Measurements from ENCODE around the gene ACAA1.

The ACAA1 gene

GRCh38 chr3:38136777-38137614 is at the start of gene ACAA1:
Gene ACAA1 (minus strand): TSS chr3:38137127. CDS start chr3:38137035, 92 bp downstream.
- in situ Hi-C loops (cut with HindIII; ENCODE audit: low pct_unique_long_range_greater_than_20kb, low sequenced_read_pairs), result no loop called here
- TF ChIP-seq JUND (IDR thresholded peaks at IDR 0.05; ENCODE audit: low read depth), result no peak
- DNase-seq (ENCODE audit: low read depth in 1 of 2, low spot score in 1 of 2), result peak; percentile 96 to 99

- TF ChIP-seq JUND (IDR thresholded peaks at IDR 0.05; ENCODE audit: low read depth), result no peak
- in situ Hi-C loops (cut with HindIII; ENCODE audit: low pct_unique_long_range_greater_than_20kb, low sequenced_read_pairs), result no loop called here
Observed at GRCh38 chr3:38177181-38177580, 40.3 kb upstream of the ACAA1 start.

GRCh38 chr3:38173834-38174418 is 37.0 kb upstream of the ACAA1 start:
- in situ Hi-C loops (cut with HindIII; ENCODE audit: low pct_unique_long_range_greater_than_20kb, low sequenced_read_pairs), result no loop called here
- TF ChIP-seq JUND (IDR thresholded peaks at IDR 0.05; ENCODE audit: low read depth), result no peak

More at GRCh38 chr3:38177181-38177580, 40.3 kb upstream of the ACAA1 start:
- no peak for DNase-seq (ENCODE audit: low read depth in 1 of 2, low spot score in 1 of 2)

GRCh38 chr3:38171622-38172021 is 34.7 kb upstream of the ACAA1 start:
- TF ChIP-seq JUND (IDR thresholded peaks at IDR 0.05; ENCODE audit: low read depth), result no peak
- in situ Hi-C loops (cut with HindIII; ENCODE audit: low pct_unique_long_range_greater_than_20kb, low sequenced_read_pairs), result no loop called here
- no peak for DNase-seq (ENCODE audit: low read depth in 1 of 2, low spot score in 1 of 2)

More at GRCh38 chr3:38173834-38174418, 37.0 kb upstream of the ACAA1 start:
- no peak for DNase-seq (ENCODE audit: low read depth in 1 of 2, low spot score in 1 of 2)

- in situ Hi-C loops (cut with HindIII; ENCODE audit: low pct_unique_long_range_greater_than_20kb, low sequenced_read_pairs), result no loop called here
- no peak for DNase-seq (ENCODE audit: low read depth in 1 of 2, low spot score in 1 of 2)
- TF ChIP-seq JUND (IDR thresholded peaks at IDR 0.05; ENCODE audit: low read depth), result no peak
Observed at GRCh38 chr3:38170722-38171121, 33.8 kb upstream of the ACAA1 start.

- no peak for DNase-seq (ENCODE audit: low read depth in 1 of 2, low spot score in 1 of 2)
- in situ Hi-C loops (cut with HindIII; ENCODE audit: low pct_unique_long_range_greater_than_20kb, low sequenced_read_pairs), result no loop called here
Observed at GRCh38 chr3:38169027-38169317, 32.0 kb upstream of the ACAA1 start.

GRCh38 chr3:38168151-38169026 is 31.5 kb upstream of the ACAA1 start:
- no peak for DNase-seq (ENCODE audit: low read depth in 1 of 2, low spot score in 1 of 2)
- TF ChIP-seq JUND (IDR thresholded peaks at IDR 0.05; ENCODE audit: low read depth), result no peak
- in situ Hi-C loops (cut with HindIII; ENCODE audit: low pct_unique_long_range_greater_than_20kb, low sequenced_read_pairs), result no loop called here

More at GRCh38 chr3:38169027-38169317, 32.0 kb upstream of the ACAA1 start:
- TF ChIP-seq JUND (IDR thresholded peaks at IDR 0.05; ENCODE audit: low read depth), result no peak

- in situ Hi-C loops (cut with HindIII; ENCODE audit: low pct_unique_long_range_greater_than_20kb, low sequenced_read_pairs), result no loop called here
- DNase-seq (ENCODE audit: low read depth in 1 of 2, low spot score in 1 of 2), result no peak
- TF ChIP-seq JUND (IDR thresholded peaks at IDR 0.05; ENCODE audit: low read depth), result no peak
Observed at GRCh38 chr3:38167591-38167990, 30.7 kb upstream of the ACAA1 start.

- no peak for TF ChIP-seq JUND (IDR thresholded peaks at IDR 0.05; ENCODE audit: low read depth)
- in situ Hi-C loops (cut with HindIII; ENCODE audit: low pct_unique_long_range_greater_than_20kb, low sequenced_read_pairs), result no loop called here
- DNase-seq (ENCODE audit: low read depth in 1 of 2, low spot score in 1 of 2), result peak; percentile 69 to 78
Observed at GRCh38 chr3:38165722-38166387, 28.9 kb upstream of the ACAA1 start.

GRCh38 chr3:38164952-38165721 is 28.2 kb upstream of the ACAA1 start, which contains the start of gene OXSR1:
Gene OXSR1 (plus strand): TSS chr3:38165537. CDS start chr3:38165877, 340 bp downstream.
- in situ Hi-C loops (cut with HindIII; ENCODE audit: low pct_unique_long_range_greater_than_20kb, low sequenced_read_pairs), result no loop called here
- TF ChIP-seq JUND (IDR thresholded peaks at IDR 0.05; ENCODE audit: low read depth), result no peak
- peak; percentile 98 to 100 for DNase-seq (ENCODE audit: low read depth in 1 of 2, low spot score in 1 of 2)

- no peak for DNase-seq (ENCODE audit: low read depth in 1 of 2, low spot score in 1 of 2)
- in situ Hi-C loops (cut with HindIII; ENCODE audit: low pct_unique_long_range_greater_than_20kb, low sequenced_read_pairs), result no loop called here
- TF ChIP-seq JUND (IDR thresholded peaks at IDR 0.05; ENCODE audit: low read depth), result no peak
Observed at GRCh38 chr3:38164643-38164951, 27.7 kb upstream of the ACAA1 start.

Measured in T47D (cell line).